Transverse colon (tissue), 4 donors: ENCODE measurements around the gene GLYR1.

Experiments used
- CTCF ChIP-seq, 5 experiments: fragments of 200-600 bp in 3 of 5; fragments of 450-650 bp in 2 of 5; sonication (generic) in 3 of 5; IDR thresholded peaks; 1 replicate in 2 of 5; 2 replicates in 3 of 5; pipeline ENCODE4 v1.5.1; 2016 to 2017; ENCODE audit warnings: antibody characterized with exemption in 5 of 5, inconsistent platforms in 3 of 5, mild to moderate bottlenecking in 2 of 5, moderate library complexity in 1 of 5
- EP300 ChIP-seq: sonication (generic); formaldehyde crosslinking; IDR thresholded peaks from one replicate; pipeline ENCODE4 v1.6.1; 2017; ENCODE audit warnings: antibody characterized with exemption, low read depth
- POLR2A ChIP-seq: fragments of 450-650 bp; IDR thresholded peaks from one replicate; pipeline ENCODE4 v1.6.1; 2016; ENCODE audit warnings: antibody characterized with exemption, mild to moderate bottlenecking, moderate library complexity
- POLR2AphosphoS5 ChIP-seq, 3 donors: sonication (generic); formaldehyde crosslinking; IDR thresholded peaks; one replicate each; pipeline ENCODE4 v1.6.1; 2016; ENCODE audit warnings: antibody characterized with exemption in 3 of 3

- no peak for TF ChIP-seq EP300
- no peak for TF ChIP-seq CTCF (IDR thresholded peaks at IDR 0.05)
- no peak for TF ChIP-seq POLR2AphosphoS5 (IDR thresholded peaks at IDR 0.05)
- no peak for TF ChIP-seq POLR2A
Observed at GRCh38 chr16:4826526-4826925, 20.6 kb downstream of the GLYR1 start.
